ENCODE measurements around the gene PHYKPL.
"Not testable (repeated sequence)": the region's sequence is repeated elsewhere in the genome, so short reads cannot be mapped to it uniquely, and the experiment has no call there.

PHYKPL gene

DNA sequence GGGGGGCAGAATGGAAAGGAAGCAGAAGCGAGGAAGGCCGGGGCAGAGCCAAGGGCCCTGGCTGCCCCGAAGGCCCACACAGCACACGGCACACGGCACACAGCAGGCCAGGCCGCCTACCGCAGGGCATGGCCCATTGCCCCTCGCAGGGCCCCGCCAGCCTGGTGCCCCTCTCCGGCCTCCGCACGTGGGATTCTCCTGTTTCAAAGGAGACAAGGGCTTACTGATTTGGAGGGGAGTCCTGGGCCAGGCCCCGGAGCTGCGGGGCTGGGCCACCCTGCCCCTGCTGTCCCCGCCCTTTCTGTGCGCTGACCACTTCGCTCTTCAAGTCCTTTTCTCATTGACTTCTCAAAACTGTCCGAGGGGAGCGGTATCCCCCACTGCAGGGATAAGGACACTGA, 7.7 kb upstream of the PHYKPL start:
- in situ Hi-C loops (cut with HindIII; ENCODE audit: low sequenced_read_pairs) = no loop called here

DNA sequence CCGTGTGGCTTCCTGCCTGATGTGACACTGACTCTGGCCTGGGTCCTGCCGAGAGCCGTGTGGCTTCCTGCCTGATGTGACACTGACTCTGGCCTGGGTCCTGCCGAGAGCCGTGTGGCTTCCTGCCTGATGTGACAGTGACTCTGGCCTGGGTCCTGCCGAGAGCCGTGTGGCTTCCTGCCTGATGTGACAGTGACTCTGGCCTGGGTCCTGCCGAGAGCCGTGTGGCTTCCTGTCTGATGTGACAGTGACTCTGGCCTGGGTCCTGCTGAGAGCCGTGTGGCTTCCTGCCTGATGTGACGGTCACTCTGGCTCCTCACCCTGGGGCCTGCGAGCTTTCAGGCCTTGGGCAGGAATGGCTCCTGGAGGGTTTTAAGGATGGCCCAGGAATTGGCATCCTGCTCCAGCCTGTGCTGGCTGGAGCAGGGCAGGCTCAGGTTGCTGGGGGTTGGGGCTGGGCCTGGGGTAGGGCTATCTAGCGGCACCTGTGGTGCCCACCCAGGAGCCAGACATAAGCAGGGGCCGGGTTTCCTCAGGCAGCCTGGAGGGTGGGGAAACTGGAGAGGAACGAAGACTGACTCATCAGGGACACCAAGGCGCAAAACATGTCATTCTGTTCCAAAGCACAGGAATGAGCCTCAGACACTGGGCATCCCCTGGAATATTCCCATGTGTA, 7.2 kb upstream of the PHYKPL start:
- in situ Hi-C loops (cut with HindIII; ENCODE audit: low sequenced_read_pairs) = not testable (repeated sequence)

- in situ Hi-C loops (cut with HindIII; ENCODE audit: low sequenced_read_pairs) = no loop called here
Observed at GRCh38 chr5:178238711-178239592, 6.3 kb upstream of the PHYKPL start.

GRCh38 chr5:178238313-178238635, 5.7 kb upstream of the PHYKPL start:
- in situ Hi-C loops (cut with HindIII; ENCODE audit: low sequenced_read_pairs) = no loop called here

DNA sequence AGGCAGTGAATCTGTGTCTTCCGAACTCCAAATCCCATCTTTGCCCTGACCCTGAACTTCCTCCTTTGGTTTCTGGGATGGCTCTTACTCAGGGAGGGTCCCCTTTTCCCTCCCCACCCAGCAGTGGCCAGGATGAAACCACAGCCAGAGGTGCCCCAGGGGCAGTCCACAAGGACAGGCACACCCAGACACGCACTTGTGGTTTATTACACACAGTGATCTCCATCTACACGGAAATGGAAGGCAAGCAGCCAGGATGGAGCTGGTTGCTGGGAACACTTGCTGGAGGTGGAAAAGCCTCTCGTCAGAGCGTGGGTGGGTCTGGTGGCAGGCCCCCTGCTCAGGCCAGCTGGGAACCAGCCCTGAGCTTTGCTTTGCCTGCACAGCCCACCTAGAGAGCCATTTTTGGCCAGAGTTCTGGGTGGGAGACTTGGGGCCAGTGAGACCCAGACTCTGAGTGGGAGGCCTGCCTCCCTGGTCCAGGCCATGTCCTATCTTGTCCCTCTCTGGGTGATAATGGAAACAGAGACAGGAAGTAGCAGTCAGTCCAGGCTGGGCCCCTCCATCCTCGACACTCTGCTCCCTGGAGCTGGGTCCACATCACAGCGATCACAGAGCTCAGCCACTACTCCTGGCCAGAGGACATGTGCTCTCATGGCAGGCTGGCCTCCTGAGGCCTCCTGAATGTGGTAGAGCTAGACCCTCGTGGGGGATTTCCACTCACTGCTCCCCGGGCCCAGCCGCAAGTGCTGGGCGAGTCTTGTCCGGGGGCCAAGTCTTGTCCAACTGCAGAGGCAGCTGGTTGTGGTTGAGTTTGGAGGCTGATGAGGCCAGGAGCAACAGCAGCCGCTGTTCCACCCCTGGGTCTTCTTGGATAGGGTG, 5.1 kb upstream of the PHYKPL start:
- in situ Hi-C loops (cut with HindIII; ENCODE audit: low sequenced_read_pairs) = no loop called here

- in situ Hi-C loops (cut with HindIII; ENCODE audit: low sequenced_read_pairs) = no loop called here
Observed at GRCh38 chr5:178236679-178237078, 4.1 kb upstream of the PHYKPL start.

DNA sequence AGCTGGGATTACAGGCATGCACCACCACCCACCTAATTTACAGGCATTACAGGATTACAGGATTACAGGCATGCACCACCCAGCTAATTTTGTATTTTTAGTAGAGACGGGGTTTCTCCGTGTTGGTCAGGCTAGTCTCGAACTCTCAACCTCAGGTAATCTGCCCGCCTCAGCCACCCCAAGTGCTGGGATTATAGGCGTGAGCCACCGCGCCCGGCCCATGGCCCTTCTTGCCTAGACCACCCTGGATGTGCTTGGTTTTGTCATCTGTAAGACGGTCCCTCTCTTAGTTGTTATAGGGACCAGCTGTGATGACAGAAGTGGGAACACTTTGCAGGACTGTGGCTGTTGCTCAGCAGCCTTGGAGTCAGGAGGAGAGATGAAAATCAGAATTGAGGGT, 3.5 kb upstream of the PHYKPL start:
- in situ Hi-C loops (cut with HindIII; ENCODE audit: low sequenced_read_pairs) = no loop called here

- in situ Hi-C loops (cut with HindIII; ENCODE audit: low sequenced_read_pairs) = no loop called here
Observed at GRCh38 chr5:178235588-178235974, 3.0 kb upstream of the PHYKPL start.

DNA sequence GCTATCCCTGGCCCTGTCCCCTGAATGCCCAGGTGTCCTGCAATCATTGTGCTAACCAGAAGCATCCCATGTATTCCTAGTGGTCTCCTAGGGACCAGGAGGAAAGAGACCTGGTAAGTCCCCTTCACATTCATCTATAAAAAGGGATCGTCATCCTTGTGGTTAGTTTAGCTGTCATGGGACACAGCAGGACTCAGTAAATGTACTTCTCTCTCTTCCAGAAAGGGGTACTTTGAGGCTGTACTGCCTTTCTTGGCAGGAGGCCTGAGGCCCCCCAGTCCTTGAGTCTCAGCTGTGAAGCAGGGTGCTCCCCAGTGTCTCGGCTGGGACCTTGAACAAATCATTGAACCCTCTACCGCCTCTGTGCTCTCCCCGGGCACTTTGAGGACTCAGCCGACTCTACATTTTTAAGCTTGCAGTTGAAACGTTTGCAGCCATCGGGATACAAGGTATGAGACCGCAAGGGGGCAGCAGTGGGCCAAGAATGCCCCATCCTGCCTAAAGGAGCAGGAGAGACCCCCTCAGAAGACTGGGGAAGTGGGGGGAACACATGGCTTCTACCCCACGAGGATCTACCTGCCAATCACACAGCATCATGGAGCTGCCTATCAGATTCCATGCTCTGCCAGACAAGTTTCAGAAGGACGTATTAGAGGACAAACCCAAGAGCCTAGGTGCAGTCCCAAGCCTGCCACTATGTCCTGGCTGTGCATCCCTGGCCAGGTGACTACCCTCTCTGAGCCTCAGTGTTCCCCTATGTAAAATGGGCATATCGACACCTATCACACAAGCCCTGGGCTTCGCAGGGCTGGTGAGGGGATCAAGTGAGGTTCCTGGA, 2.4 kb upstream of the PHYKPL start:
- in situ Hi-C loops (cut with HindIII; ENCODE audit: low sequenced_read_pairs) = no loop called here

DNA sequence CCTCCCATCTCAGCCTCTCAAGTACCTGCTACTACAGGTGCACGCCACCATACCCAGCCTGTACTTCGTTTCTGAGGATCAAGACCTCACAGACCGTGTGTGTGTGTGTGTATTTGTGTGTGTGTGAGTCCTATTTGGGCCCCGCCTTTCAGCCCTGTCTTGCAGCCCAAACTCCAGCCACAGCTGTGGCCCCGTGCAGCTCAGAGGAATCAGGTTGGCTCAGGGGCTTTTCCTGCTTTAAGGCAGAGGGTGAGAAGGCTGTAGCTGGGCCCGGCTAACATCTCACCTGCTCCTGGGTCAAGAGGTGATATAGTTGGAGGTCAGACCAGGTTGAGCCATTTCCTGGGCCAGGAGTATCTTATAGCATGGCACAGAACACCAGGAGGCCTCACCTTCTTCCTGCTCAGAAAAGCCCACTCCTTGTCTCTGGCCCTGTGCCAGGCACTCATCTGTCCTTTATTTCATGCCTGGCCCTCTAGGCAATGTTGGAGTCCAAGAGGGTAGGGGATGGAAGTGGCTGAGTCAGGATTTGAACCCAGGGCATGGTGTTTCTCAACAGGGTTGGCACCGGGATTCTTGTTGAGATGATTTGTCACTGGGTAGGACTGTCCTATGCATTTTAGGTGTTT, 1.6 kb upstream of the PHYKPL start:
- in situ Hi-C loops (cut with HindIII; ENCODE audit: low sequenced_read_pairs) = no loop called here

GRCh38 chr5:178232920-178233429, 373 bp upstream of the PHYKPL start:
- in situ Hi-C loops (cut with HindIII; ENCODE audit: low sequenced_read_pairs) = no loop called here

DNA sequence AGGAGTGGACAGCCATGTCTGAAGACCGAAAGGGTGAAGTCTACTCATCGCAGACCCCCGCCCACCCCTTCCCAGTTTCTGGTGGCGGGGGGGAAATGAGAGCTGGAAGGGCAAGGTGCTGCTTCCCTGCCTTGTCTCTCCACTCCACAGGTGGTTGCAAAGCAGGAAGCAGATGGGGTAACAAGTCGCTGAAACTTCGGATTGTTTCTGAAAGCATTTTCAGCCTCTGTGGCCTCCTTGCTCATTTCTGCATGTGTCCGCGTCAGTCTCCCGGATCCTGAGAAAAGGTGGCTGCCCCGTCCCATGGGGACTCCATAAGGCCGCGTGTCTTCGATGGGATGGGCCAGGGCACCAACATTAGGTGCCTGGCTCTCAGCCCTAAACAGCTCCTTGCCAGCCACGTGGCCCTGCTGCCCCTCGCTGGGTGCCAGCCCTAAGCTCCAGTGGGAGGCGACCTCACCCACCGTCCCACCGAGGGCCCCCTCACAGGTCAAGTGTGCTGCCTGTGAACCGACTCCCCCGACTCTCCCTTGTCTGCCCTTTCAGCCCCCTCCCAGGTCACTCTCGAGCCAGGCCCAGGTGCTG, 971 bp downstream of the PHYKPL start:
- in situ Hi-C loops (cut with HindIII; ENCODE audit: low sequenced_read_pairs) = no loop called here

DNA sequence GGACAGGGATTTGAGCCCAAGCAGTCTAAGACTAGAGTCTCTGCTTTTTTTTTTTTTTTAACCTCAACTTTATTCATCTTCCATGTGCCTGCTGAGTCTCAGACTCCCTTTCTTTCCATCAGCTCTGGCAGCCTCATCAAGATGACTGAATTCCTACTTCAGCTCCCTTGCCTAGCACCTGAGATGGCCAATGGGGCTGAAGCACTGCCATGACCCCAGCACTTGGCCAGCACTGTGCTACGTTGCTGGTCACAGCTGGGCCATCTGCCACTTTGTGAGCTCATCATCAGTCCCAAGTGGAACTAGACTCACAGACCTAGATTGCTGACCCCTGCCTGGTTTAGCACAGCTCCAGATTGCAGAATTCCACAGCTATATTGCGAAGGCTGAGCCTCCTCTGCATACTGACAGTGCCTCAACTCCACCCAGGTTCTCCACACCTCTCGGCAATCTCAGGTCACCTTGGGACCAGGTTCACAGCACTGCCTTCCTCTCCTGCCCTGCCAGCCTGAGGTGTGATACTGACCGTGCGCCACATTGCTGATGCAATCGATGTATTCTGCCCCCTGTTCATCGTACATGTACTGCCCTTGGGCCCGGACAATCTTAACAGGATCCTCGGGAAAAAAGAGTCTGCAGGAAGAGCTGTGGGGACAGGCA, 1.6 kb downstream of the PHYKPL start:
- in situ Hi-C loops (cut with HindIII; ENCODE audit: low sequenced_read_pairs) = no loop called here

GRCh38 chr5:178229861-178230260, 2.7 kb downstream of the PHYKPL start:
- in situ Hi-C loops (cut with HindIII; ENCODE audit: low sequenced_read_pairs) = no loop called here

GRCh38 chr5:178229111-178229510, 3.5 kb downstream of the PHYKPL start:
- in situ Hi-C loops (cut with HindIII; ENCODE audit: low sequenced_read_pairs) = not testable (repeated sequence)

DNA sequence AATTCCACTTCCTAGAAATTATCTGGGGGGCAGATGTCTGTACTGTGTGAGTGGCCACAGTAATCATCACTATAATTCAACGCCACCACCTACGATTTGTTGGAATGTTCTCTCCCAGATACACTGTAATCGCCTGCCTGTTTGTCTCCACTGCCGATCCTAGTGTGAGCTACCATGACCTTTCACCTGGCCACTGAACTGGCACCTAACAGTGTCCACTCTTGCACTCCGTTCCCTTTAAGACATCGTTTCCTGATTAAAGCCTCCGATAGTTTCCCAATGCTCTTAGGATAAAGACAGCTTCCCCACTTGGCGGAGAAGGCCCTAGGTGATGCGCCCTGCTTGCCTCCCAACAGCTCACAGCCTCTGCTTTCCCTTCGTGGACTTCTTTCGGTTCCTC, 4.0 kb downstream of the PHYKPL start:
- in situ Hi-C loops (cut with HindIII; ENCODE audit: low sequenced_read_pairs) = no loop called here

DNA sequence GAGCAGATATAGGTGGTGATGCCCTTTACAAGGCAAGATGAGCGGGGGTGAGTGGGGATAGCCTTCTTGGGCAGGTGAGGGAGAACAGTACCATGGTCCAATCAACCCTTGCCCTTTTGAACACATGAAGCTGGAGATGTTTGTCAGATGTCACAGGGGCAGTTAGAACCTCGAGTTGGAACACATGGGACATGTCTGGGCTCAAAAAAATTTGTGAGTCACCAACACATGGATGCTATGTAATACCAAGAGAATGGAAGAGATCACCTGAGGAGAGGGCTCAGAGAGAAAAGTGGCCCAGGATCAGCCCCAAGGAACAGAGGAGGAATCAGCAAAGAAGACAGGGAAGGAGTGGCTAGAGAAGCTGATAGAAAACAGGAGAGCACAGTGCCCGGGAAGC, 4.7 kb downstream of the PHYKPL start:
- in situ Hi-C loops (cut with HindIII; ENCODE audit: low sequenced_read_pairs) = no loop called here

- in situ Hi-C loops (cut with HindIII; ENCODE audit: low sequenced_read_pairs) = no loop called here
Observed at GRCh38 chr5:178227138-178227659, 5.4 kb downstream of the PHYKPL start.

DNA sequence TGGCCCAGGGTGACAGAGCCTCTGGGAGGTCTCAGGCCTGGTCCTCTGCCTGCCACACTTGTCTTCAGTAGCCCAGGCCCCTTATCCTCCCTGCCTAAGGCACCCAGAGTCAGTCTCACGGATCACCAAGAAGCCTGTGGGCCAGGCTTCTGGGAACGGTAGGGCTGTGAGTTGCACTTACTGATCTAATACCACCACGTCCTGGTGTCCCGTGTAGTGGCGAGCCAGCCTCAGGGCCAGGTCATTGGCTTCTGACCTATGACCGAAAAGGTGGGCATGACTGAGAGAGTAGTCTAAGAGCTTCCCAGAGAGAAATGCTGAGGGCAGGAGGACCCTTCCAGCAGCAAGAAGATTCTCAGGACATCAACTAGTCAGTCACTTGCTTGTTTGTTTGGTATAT, 7.4 kb downstream of the PHYKPL start:
- in situ Hi-C loops (cut with HindIII; ENCODE audit: low sequenced_read_pairs) = no loop called here
